Parathyroid adenoma (tissue), 2 donors: ENCODE measurements around the gene STIM1.

Experiments
- H2AFZ ChIP-seq: fragments of 300-600 bp; sonication (generic); one replicate; pipeline ENCODE4 v1.7.0; 2017; ENCODE audit warnings: antibody characterized with exemption, mild to moderate bottlenecking
- H3K27ac ChIP-seq: fragments of 300-600 bp; sonication (generic); one replicate; pipeline ENCODE4 v1.7.0; 2017
- H3K27me3 ChIP-seq: fragments of 300-600 bp; sonication (generic); one replicate; pipeline ENCODE4 v1.7.0; 2017; ENCODE audit warnings: low read length; ENCODE audit not compliant: control insufficient read depth, insufficient read depth
- H3K36me3 ChIP-seq: fragments of 300-600 bp; sonication (generic); one replicate; pipeline ENCODE4 v1.7.0; 2017; ENCODE audit warnings: low read length; ENCODE audit not compliant: control insufficient read depth, insufficient read depth
- H3K4me1 ChIP-seq: fragments of 300-600 bp; sonication (generic); one replicate; pipeline ENCODE4 v1.7.0; 2017; ENCODE audit warnings: control low read depth
- H3K4me2 ChIP-seq: fragments of 300-600 bp; sonication (generic); one replicate; pipeline ENCODE4 v1.7.0; 2017; ENCODE audit warnings: low read length
- H3K4me3 ChIP-seq: fragments of 300-600 bp; sonication (generic); one replicate; pipeline ENCODE4 v1.7.0; 2017; ENCODE audit warnings: low read depth, low read length
- H3K79me2 ChIP-seq: fragments of 300-600 bp; sonication (generic); one replicate; pipeline ENCODE4 v1.7.0; 2017; ENCODE audit warnings: control low read depth
- H3K9ac ChIP-seq: fragments of 300-600 bp; sonication (generic); one replicate; pipeline ENCODE4 v1.7.0; 2017; ENCODE audit warnings: mild to moderate bottlenecking
- H3K9me3 ChIP-seq: fragments of 300-600 bp; sonication (generic); one replicate; pipeline ENCODE4 v1.7.0; 2017; ENCODE audit warnings: low read length; ENCODE audit not compliant: control insufficient read depth
- CTCF ChIP-seq: fragments of 300-600 bp; sonication (generic); IDR thresholded peaks from one replicate; pipeline ENCODE4 v1.7.0; 2017; ENCODE audit warnings: antibody characterized with exemption, mild to moderate bottlenecking
- donor health status: primary hyperparathyroidism.

STIM1 gene

GRCh38 chr11:4065601-4066377 is 210.3 kb downstream of the STIM1 start:
- TF ChIP-seq CTCF = no peak
- H3K27ac ChIP-seq = no peak overlapping the region

GRCh38 chr11:4066910-4067309 is 211.4 kb downstream of the STIM1 start:
- TF ChIP-seq CTCF = no peak
- Histone ChIP-seq H2AFZ (no peak overlapping the region), H3K79me2 (no peaks in the 10 kb centered on the region), H3K9me3 (no peaks in the 10 kb centered on the region), H3K27me3 (no peaks in the 10 kb centered on the region), H3K9ac (no peak overlapping the region), H3K4me1 (no peaks in the 10 kb centered on the region), H3K36me3 (no peaks in the 10 kb centered on the region), H3K4me2 (no peak overlapping the region), H3K27ac (no peak overlapping the region), H3K4me3 (no peak overlapping the region)

More at GRCh38 chr11:4065601-4066377, 210.3 kb downstream of the STIM1 start:
- H3K36me3 ChIP-seq = no peaks in the 10 kb centered on the region
- no peak overlapping the region for H3K9ac ChIP-seq
- H3K4me3 ChIP-seq = no peak overlapping the region
- H3K9me3 ChIP-seq = no peaks in the 10 kb centered on the region
- H3K79me2 ChIP-seq = no peaks in the 10 kb centered on the region
- H2AFZ ChIP-seq = no peak overlapping the region
- no peaks in the 10 kb centered on the region for H3K4me1 ChIP-seq
- no peak overlapping the region for H3K4me2 ChIP-seq
- H3K27me3 ChIP-seq = no peaks in the 10 kb centered on the region

- H3K27ac ChIP-seq = no peak overlapping the region
- no peaks in the 10 kb centered on the region for H3K27me3 ChIP-seq
- no peaks in the 10 kb centered on the region for H3K4me1 ChIP-seq
Observed at GRCh38 chr11:4068962-4069361, 213.5 kb downstream of the STIM1 start.

GRCh38 chr11:4071325-4071724 is 215.9 kb downstream of the STIM1 start:
- Histone ChIP-seq H3K9me3 (no peaks in the 10 kb centered on the region), H3K36me3 (no peaks in the 10 kb centered on the region), H3K27me3 (no peaks in the 10 kb centered on the region), H3K27ac (no peak overlapping the region), H3K4me3 (no peak overlapping the region), H3K4me1 (no peaks in the 10 kb centered on the region), H2AFZ (no peak overlapping the region), H3K79me2 (no peaks in the 10 kb centered on the region), H3K4me2 (no peak overlapping the region), H3K9ac (no peak overlapping the region)
- TF ChIP-seq CTCF = no peak

More at GRCh38 chr11:4068962-4069361, 213.5 kb downstream of the STIM1 start:
- TF ChIP-seq CTCF = no peak
- Histone ChIP-seq H3K79me2 (no peaks in the 10 kb centered on the region), H3K9me3 (no peaks in the 10 kb centered on the region), H3K36me3 (no peaks in the 10 kb centered on the region), H2AFZ (no peak overlapping the region), H3K9ac (no peak overlapping the region), H3K4me2 (no peak overlapping the region), H3K4me3 (no peak overlapping the region)

GRCh38 chr11:4071914-4072313 is 216.4 kb downstream of the STIM1 start:
- Histone ChIP-seq H3K9me3 (no peaks in the 10 kb centered on the region), H3K4me2 (no peak overlapping the region), H2AFZ (no peak overlapping the region), H3K9ac (no peak overlapping the region), H3K36me3 (no peaks in the 10 kb centered on the region), H3K27me3 (no peaks in the 10 kb centered on the region), H3K79me2 (no peaks in the 10 kb centered on the region), H3K4me3 (no peak overlapping the region), H3K4me1 (no peaks in the 10 kb centered on the region), H3K27ac (no peak overlapping the region)
- TF ChIP-seq CTCF = no peak
